GM15510 (cell line): ENCODE measurements around the gene ARL10.

Experiments used
- POLR2A ChIP-seq: IDR thresholded peaks from 3 replicates; pipeline ENCODE4 v1.6.1; 2011; ENCODE audit warnings: borderline replicate concordance; ENCODE audit not compliant: insufficient read length; ENCODE audit errors: extremely low read depth

Gene ARL10

DNA sequence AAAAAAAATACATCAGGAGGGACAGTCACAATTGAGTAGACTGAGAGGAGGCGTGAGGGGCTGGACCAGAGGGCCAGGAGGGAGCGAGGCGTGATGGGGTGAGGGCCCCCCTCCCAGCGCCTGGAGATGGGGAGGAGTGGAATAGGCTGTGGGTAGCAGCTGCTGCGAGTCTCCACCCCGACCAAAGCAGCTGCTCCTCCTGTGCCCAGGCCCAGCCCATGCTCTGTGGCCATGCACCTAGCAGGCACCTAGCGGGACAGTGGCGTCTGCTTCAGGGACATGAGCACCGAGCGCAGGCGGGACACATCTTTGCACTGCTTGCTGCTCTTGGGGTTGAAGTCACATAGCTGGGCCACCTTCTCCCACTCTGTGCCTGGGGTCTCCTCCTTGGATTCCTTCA is 27.2 kb downstream of the ARL10 start:
- TF ChIP-seq POLR2A: no peak

GRCh38 chr5:176394096-176394495 is 28.8 kb downstream of the ARL10 start:
- TF ChIP-seq POLR2A: no peak

GRCh38 chr5:176394881-176395675 is 29.8 kb downstream of the ARL10 start:
- TF ChIP-seq POLR2A: no peak

GRCh38 chr5:176396330-176396729 is 31.0 kb downstream of the ARL10 start:
- no peak for TF ChIP-seq POLR2A

- TF ChIP-seq POLR2A: no peak
Measured at GRCh38 chr5:176397736-176398420, 32.6 kb downstream of the ARL10 start.

- no peak for TF ChIP-seq POLR2A
Measured at GRCh38 chr5:176400382-176401156, 35.3 kb downstream of the ARL10 start.

- TF ChIP-seq POLR2A: no peak
Measured at GRCh38 chr5:176401281-176402205, 36.3 kb downstream of the ARL10 start.

DNA sequence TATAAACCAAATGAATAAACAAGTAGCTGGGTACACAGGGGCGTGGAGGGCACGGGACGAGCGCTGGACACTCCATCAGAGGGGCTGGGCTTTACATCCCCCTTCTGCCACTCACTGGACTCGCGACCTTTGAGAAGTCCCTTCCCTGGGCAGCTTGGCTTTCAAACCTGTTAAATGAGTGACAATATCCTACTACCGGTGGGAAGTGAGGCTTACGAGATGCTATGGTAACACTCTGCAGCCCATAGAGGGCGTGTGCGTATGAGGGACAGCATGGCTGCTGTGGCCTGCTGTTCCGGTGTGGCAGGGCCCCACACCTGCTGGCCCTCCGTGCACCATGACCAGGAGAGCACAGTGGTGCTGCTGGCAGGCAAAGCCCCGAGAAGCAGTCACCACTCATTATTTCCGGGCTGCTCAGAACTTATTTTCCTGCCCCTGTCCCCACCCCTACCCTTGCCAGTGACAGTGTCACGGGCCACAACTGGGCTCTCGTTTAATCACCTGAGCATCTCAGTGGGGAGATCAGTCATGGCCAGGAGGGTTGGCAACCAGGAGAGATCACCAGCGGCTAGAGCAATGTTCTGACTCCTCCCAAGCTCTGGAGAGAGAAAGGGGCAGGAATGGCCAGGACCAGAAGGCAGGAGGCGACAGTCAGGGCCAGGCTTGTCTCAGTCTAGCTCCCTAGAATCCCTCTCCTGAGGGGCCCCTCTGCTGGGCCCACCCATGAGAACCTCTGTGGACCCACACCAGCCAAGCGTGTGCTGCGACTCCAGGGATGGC is 40.6 kb downstream of the ARL10 start:
- no peak for TF ChIP-seq POLR2A

GRCh38 chr5:176406436-176407052 is 41.3 kb downstream of the ARL10 start:
- no peak for TF ChIP-seq POLR2A

DNA sequence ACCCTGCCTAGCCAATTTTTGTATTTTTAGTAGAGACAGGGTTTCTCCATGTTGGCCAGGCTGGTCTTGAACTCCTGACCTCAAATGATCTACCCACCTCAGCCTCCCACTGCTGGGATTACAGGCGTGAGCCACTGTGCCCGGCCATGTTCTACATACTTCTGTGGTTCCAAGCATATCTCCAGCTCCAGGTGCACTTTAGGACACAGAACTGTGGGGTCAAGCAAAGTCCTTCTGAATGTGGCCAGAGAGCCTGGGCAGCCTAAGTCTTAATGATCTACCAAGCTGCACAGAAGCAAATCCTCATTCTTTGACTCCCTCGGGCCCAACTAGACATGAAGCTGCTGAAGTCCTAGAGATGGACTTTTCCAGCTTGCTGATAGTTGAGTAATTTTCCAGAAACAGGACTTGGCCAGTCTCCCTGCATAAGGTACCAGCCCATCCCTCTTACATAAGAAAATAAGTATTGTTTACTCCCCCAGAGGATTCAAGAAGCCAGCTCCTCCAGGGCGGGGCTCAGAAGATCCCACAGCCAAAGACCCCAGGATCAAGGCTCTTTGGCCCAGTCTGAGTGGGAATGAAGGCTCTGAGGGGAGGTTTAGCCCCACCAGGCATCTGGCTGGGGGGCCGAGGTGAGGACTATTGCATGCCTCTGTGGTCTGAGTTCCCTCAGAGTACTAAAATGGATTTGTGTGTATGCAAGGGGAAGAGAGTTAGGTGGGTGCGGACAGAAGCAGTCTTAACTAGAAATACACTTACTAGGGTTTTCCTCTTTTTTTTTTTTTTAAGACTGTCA is 42.4 kb downstream of the ARL10 start:
- no peak for TF ChIP-seq POLR2A

- TF ChIP-seq POLR2A: no peak
Measured at GRCh38 chr5:176408590-176408989, 43.3 kb downstream of the ARL10 start.

GRCh38 chr5:176409765-176410164 is 44.5 kb downstream of the ARL10 start:
- no peak for TF ChIP-seq POLR2A
